GM19099 (cell line): Measurements from ENCODE around the gene SND1.

ENCODE experiments used
- POLR2A ChIP-seq: IDR thresholded peaks from 3 replicates; pipeline ENCODE4 v1.6.1; 2011; ENCODE audit warnings: low read depth; ENCODE audit not compliant: insufficient read length; ENCODE audit errors: extremely low read depth

Gene SND1

GRCh38 chr7:127997226-127997922 lies 345.4 kb downstream of the SND1 start:
- no peak for TF ChIP-seq POLR2A

- no peak for TF ChIP-seq POLR2A
Measured at GRCh38 chr7:127998671-127999070, 346.7 kb downstream of the SND1 start.

- no peak for TF ChIP-seq POLR2A
Measured at GRCh38 chr7:128000048-128000447, 348.1 kb downstream of the SND1 start.

- TF ChIP-seq POLR2A, result no peak
Measured at GRCh38 chr7:128000854-128001265, 348.9 kb downstream of the SND1 start.

DNA sequence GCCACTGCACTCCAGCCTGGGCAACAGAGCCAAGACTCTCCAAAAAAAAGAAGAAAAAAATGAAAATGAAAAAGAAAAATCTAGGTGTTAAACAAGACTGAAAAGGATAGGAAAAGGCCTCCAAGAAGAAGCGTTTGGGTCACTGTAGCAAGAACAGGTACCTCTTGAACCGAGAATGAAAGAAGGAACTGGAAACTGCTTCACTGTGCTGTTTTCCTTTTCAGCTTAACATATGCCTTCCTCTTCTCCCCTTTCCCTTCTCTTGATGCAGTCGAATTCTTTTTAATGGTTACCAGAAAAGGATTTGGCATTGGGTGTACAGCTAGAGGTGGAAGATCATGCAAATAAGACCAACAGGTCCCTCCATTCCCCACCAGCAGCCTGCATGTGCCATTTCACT lies 351.2 kb downstream of the SND1 start:
- no peak for TF ChIP-seq POLR2A

- TF ChIP-seq POLR2A, result no peak
Measured at GRCh38 chr7:128003787-128004186, 351.8 kb downstream of the SND1 start.

- TF ChIP-seq POLR2A, result no peak
Measured at GRCh38 chr7:128004623-128005022, 352.6 kb downstream of the SND1 start.

DNA sequence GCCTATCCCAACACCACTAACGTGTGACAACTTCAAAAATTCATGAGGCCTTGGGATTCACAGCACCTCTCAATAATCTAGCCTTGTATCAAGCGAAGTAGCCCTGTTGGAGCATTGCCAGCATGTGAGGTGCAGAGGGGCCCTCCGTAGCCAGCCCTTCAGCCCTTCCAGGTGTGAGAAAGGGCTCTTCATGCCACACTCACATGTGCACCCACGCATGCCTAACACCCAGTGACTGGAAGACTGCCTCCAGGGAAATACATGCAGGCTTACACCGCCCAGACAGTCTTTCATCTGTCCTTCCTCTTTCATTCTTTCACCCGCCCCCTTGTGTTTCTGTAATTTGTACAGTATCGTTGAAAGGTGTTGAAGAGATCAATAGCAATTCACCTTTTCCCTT lies 353.1 kb downstream of the SND1 start:
- no peak for TF ChIP-seq POLR2A

- no peak for TF ChIP-seq POLR2A
Measured at GRCh38 chr7:128005759-128006159, 353.8 kb downstream of the SND1 start.

- TF ChIP-seq POLR2A, result no peak
Measured at GRCh38 chr7:128006550-128007302, 354.7 kb downstream of the SND1 start.

DNA sequence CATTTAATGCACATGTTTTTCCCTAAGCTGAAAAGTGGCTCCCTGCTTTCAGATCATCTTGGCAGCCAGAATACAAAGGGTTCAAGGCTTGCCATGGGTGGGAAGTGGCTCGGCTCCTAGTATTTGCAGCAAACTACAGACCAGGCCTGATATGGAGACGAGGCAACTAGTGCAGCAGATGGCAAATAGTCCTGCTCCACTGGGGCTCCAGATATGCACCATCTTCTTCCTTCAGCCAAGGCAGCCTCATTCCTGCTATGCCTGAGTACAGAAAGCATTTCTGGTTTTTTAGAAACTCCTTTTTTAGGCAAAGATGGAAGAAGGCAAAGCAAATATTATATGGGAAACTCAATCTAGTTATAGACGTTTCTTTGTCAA lies 355.3 kb downstream of the SND1 start:
- TF ChIP-seq POLR2A, result no peak

- TF ChIP-seq POLR2A, result no peak
Measured at GRCh38 chr7:128008141-128008540, 356.1 kb downstream of the SND1 start.

- TF ChIP-seq POLR2A, result no peak
Measured at GRCh38 chr7:128008744-128009143, 356.8 kb downstream of the SND1 start.

DNA sequence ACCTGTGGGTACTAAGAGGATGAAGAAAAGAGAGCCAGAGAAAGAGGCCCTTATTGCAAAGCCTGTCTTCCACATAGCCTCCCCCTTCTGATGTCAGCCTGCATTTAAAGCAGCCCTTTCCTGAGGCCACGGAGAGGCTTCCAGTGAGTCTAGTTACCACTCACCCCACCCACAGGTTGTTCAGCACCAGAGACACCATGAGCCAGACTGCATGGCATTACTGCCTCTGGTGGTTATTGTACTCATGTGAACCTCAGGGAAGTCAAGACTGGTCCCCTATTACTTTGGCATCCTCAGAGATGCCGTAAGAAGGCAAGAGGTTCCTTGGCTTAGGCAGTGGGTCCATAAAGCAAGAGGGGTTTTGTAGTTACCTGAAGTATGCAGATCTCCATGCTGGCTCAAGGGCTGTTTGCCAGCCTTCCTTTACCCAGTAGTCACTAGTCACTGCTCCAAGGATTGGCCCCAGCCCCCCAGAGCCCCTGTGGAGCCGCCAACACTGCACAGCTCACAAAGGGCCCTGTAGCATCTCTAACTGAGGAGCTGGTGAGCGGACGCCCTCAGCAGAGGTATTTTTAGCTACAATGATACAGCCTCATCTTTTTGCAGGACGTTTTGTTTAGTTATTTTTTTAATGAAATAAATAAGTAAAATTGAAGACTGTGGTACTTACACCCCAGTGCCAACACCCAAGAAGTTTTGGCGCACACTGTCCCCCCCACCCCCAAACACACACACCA lies 358.6 kb downstream of the SND1 start:
- TF ChIP-seq POLR2A, result no peak

DNA sequence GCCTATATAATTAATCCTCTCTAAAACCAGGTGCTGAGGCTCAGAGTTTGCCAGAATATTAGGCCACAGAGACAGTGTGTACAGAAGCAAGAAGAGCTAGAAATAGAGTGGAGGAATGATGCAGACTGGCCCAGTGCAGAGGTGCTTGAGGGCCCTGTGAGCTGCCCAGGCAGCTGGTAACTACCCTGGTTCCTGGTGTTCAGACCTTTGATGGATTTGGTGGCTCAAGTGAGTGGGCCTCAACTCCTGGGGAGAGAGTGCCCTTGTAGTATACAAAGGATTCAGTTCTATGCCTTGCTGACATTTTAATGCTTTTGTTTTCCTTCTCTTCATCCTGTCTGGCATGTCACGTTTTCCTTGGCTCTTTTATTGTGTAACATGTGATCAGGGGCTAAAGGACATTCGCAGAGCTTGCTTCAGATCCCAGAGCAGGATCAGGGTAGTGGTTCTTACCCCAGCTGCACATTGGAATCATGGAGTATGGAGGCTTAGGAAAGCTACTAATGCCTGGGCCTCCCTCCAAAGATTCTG lies 359.2 kb downstream of the SND1 start:
- TF ChIP-seq POLR2A, result no peak
